GM12878 (cell line): ENCODE measurements around the gene CXCR6. TPM values are rescaled to one million over a fixed set of nuclear protein-coding genes. Genes with fewer than 3 reads are reported as not detected.

Experiments
- ATAC-seq: fragments of 200-7000 bp; cut with Tn5 transposase; 3 replicates; pipeline ENCODE4 v1.9.1; 2020; ENCODE audit warnings: mild to moderate bottlenecking, moderate library complexity
- BruUV-seq: library from RNA; stranded (reverse); fragments of 400-500 nt; replicated peaks from 2 replicates; lab custom pipeline; 2021; lab: Mats Ljungman, UMichigan
- CTCF ChIA-PET: fragments of 300-600 bp; sonication (Branson Sonifier 250); formaldehyde crosslinking; extraction: SDS; loops from one replicate; lab custom pipeline; 2021; ENCODE audit warnings: inconsistent platforms; lab: Yijun Ruan, JAX
- POLR2A ChIA-PET: fragments of 350-600 bp; formaldehyde crosslinking; extraction: SDS; loops from one replicate; lab custom pipeline; 2021; ENCODE audit warnings: inconsistent platforms; lab: Charles Lee
- RAD21 ChIA-PET: fragments of 300-600 bp; sonication (Branson Sonifier 250); formaldehyde crosslinking; loops from one replicate; lab custom pipeline; 2023; ENCODE audit warnings: antibody characterized with exemption; ENCODE audit not compliant: unreplicated experiment; lab: Charles Lee
- SMC1A ChIA-PET: fragments of 300-600 bp; sonication (Branson Sonifier 250); formaldehyde crosslinking; loops from one replicate; lab custom pipeline; 2023; ENCODE audit not compliant: unreplicated experiment, uncharacterized antibody; lab: Charles Lee
- DNase-seq: peaks from one replicate; pipeline ENCODE4 v3.0.0-alpha.2; 2011; ENCODE audit warnings: low read depth, low spot score
- FAIRE-seq: peaks from 3 replicates; lab custom pipeline; 2011; peaks lifted over from hg19 to GRCh38; lab: Jason Lieb, UNC
- H2AFZ ChIP-seq: 2 replicates; pipeline ENCODE4 v1.6.0; 2011; ENCODE audit warnings: low read depth, low read length, control low read depth; ENCODE audit not compliant: control insufficient read depth
- H3K27ac ChIP-seq: 2 replicates; pipeline ENCODE4 v1.5.1; 2011; ENCODE audit warnings: control low read depth; ENCODE audit not compliant: control insufficient read depth, insufficient read depth
- H3K27me3 ChIP-seq, 2 experiments: replicated peaks in 1 of 2; 2 replicates each; pipeline versions ENCODE4 v1.6.0 to v1.6.1; 2011; ENCODE audit warnings: low read length in 1 of 2; ENCODE audit not compliant: control insufficient read depth in 2 of 2, insufficient read depth in 2 of 2
- H3K36me3 ChIP-seq, 2 experiments: 2 replicates each; pipeline ENCODE4 v1.5.1; 2011; ENCODE audit warnings: low read length in 1 of 2; ENCODE audit not compliant: control insufficient read depth in 2 of 2, insufficient read depth in 2 of 2
- H3K4me1 ChIP-seq: 2 replicates; pipeline ENCODE4 v1.6.1; 2011; ENCODE audit warnings: mild to moderate bottlenecking, low read length, moderate library complexity, mixed read lengths; ENCODE audit not compliant: control insufficient read depth, insufficient read depth
- H3K4me2 ChIP-seq: 2 replicates; pipeline ENCODE4 v1.6.0; 2011; ENCODE audit warnings: control low read depth; ENCODE audit not compliant: control insufficient read depth, insufficient read depth
- H3K4me3 ChIP-seq: fragments of 200-600 bp; sonication (generic); 2 replicates; pipeline ENCODE4 v1.5.1; 2016
- H3K79me2 ChIP-seq: 2 replicates; pipeline ENCODE4 v1.6.0; 2011; ENCODE audit warnings: low read length; ENCODE audit not compliant: control insufficient read depth, insufficient read depth
- H3K9ac ChIP-seq: 2 replicates; pipeline ENCODE4 v1.8.0; 2011; ENCODE audit warnings: low read length, control low read depth, mixed read lengths; ENCODE audit not compliant: control insufficient read depth, insufficient read depth
- H3K9me3 ChIP-seq: replicated peaks from 3 replicates; pipeline ENCODE4 v1.5.1; 2011; ENCODE audit warnings: mild to moderate bottlenecking, low read length; ENCODE audit not compliant: control insufficient read depth, insufficient read depth
- H4K20me1 ChIP-seq: 2 replicates; pipeline ENCODE4 v1.6.0; 2011; ENCODE audit not compliant: control insufficient read depth, insufficient read depth
- BHLHE40 ChIP-seq, 2 experiments: fragments of 450-650 bp in 1 of 2; IDR thresholded peaks; 2 replicates each; pipeline ENCODE4 v1.6.1; 2011 to 2017; ENCODE audit warnings: low read depth in 2 of 2, borderline replicate concordance in 1 of 2, improper control_type of control experiment in 1 of 2, low read length in 1 of 2, mild to moderate bottlenecking in 1 of 2
- HCFC1 ChIP-seq: fragments of 150-350 bp; IDR thresholded peaks from 2 replicates; pipeline ENCODE4 v1.6.1; 2014; ENCODE audit warnings: low read length
- HDAC2 ChIP-seq: fragments of 200-600 bp; sonication (generic); IDR thresholded peaks from 2 replicates; pipeline ENCODE4 v1.6.1; 2017
- IRF4 ChIP-seq: IDR thresholded peaks from 2 replicates; pipeline ENCODE4 v1.6.1; 2011; ENCODE audit warnings: low read depth, low read length
- KLF5 ChIP-seq: fragments of 450-650 bp; IDR thresholded peaks from 2 replicates; pipeline ENCODE4 v1.6.1; 2014; ENCODE audit warnings: mild to moderate bottlenecking; ENCODE audit not compliant: partially characterized antibody
- MYC ChIP-seq: IDR thresholded peaks from 2 replicates; pipeline ENCODE4 v1.6.1; 2011; ENCODE audit warnings: mild to moderate bottlenecking, low read length, moderate library complexity, inconsistent platforms; ENCODE audit not compliant: insufficient read depth, insufficient replicate concordance, insufficient read length, severe bottlenecking
- NBN ChIP-seq: fragments of 450-650 bp; IDR thresholded peaks from 2 replicates; pipeline ENCODE4 v1.6.1; 2016
- PAX8 ChIP-seq: fragments of 450-650 bp; IDR thresholded peaks from 2 replicates; pipeline ENCODE4 v1.6.1; 2017; ENCODE audit warnings: mild to moderate bottlenecking, moderate library complexity
- POLR2AphosphoS5 ChIP-seq: IDR thresholded peaks from 2 replicates; pipeline ENCODE4 v1.6.1; 2011; ENCODE audit warnings: mild to moderate bottlenecking, low read length, inconsistent platforms
- RELA ChIP-seq: fragments of 450-650 bp; IDR thresholded peaks from 2 replicates; pipeline ENCODE4 v1.8.0; 2014; ENCODE audit warnings: borderline replicate concordance; ENCODE audit not compliant: partially characterized antibody
- SIX5 ChIP-seq: IDR thresholded peaks from 2 replicates; pipeline ENCODE4 v1.6.1; 2011; ENCODE audit warnings: mild to moderate bottlenecking, low read depth, low read length, moderate library complexity; ENCODE audit not compliant: severe bottlenecking
- YY1 ChIP-seq: IDR thresholded peaks from 2 replicates; pipeline ENCODE4 v1.6.1; 2011; ENCODE audit warnings: low read depth, mild to moderate bottlenecking, low read length
- ZNF217 ChIP-seq: fragments of 450-650 bp; IDR thresholded peaks from 2 replicates; pipeline ENCODE4 v1.6.1; 2017; ENCODE audit warnings: antibody characterized with exemption, mild to moderate bottlenecking
- WGBS: methylation state at CpG from one replicate; pipeline ENCODE4 v1.1.6; 2016; ENCODE audit warnings: low lambda C conversion rate; ENCODE audit not compliant: insufficient replicate concordance, insufficient coverage; ENCODE audit errors: missing lambda C conversion rate; 5-methylcytosine and 5-hydroxymethylcytosine counted together
- in situ Hi-C: fragments of 300-500 bp; cut with MboI; formaldehyde crosslinking; loops from 9 replicates; pipeline ENCODE4 v1.14.3; 2018; ENCODE audit warnings: mixed read lengths
- intact Hi-C: fragments of 100-400 bp; cut with micrococcal nuclease; formaldehyde crosslinking; loops from one replicate; pipeline ENCODE4 v1.14.2; 2022; ENCODE audit not compliant: unreplicated experiment
- polyA plus RNA-seq, 11 experiments: library from polyadenylated mRNA; depleted of rRNA in 4 of 11; unstranded in 6 of 11; stranded (reverse) in 5 of 11; fragments of >200 nt; fragmentation: Nextera tagmentation in 4 of 11; fragmentation: Illumina TruSeq in 1 of 11; extraction: Ambion mirVana in 4 of 11; extraction: Trizol in 1 of 11; gene quantifications; 1 replicate in 1 of 11; 2 replicates in 10 of 11; pipeline versions ENCODE4 v1.2.1 to v1.2.3, GENCODE V29; 2011 to 2016; ENCODE audit warnings: inconsistent platforms in 2 of 11, missing spikeins in 2 of 11, low read depth in 1 of 11
- total RNA-seq, 4 experiments: library from RNA; depleted of rRNA in 3 of 4; stranded (reverse); fragments of >200 nt in 3 of 4; fragmentation: Illumina TruSeq in 1 of 4; extraction: Trizol in 1 of 4; gene quantifications; 2 replicates each; pipeline versions ENCODE4 v1.2.1 to v1.2.3, GENCODE V29; 2013 to 2021
- TF ChIP-seq, protein P1 (sequence below): fragments of 450-650 bp; IDR thresholded peaks from 2 replicates; pipeline ENCODE4 v1.6.1; 2017; ENCODE audit warnings: borderline replicate concordance
- TF ChIP-seq, protein P2 (sequence below): fragments of 450-650 bp; IDR thresholded peaks from 2 replicates; pipeline ENCODE4 v1.6.1; 2017; ENCODE audit warnings: mild to moderate bottlenecking, low read depth, inconsistent platforms; ENCODE audit not compliant: poor library complexity, severe bottlenecking
- TF ChIP-seq, protein P3 (sequence below): fragments of 150-350 bp; IDR thresholded peaks from 2 replicates; pipeline ENCODE4 v1.6.1; 2014; ENCODE audit warnings: mild to moderate bottlenecking, low read depth, low read length
- TF ChIP-seq, protein P4 (sequence below): IDR thresholded peaks from 2 replicates; pipeline ENCODE4 v1.6.1; 2012; ENCODE audit warnings: low read length, inconsistent platforms

CXCR6 gene
- total and polyA plus RNA-seq, 10 of the 15 experiments (the other 5 are each of a cell fraction or from before 2014, with no cell fraction given) = 0.04 to 0.20 (median 0.12) TPM; not detected in 5

DNA sequence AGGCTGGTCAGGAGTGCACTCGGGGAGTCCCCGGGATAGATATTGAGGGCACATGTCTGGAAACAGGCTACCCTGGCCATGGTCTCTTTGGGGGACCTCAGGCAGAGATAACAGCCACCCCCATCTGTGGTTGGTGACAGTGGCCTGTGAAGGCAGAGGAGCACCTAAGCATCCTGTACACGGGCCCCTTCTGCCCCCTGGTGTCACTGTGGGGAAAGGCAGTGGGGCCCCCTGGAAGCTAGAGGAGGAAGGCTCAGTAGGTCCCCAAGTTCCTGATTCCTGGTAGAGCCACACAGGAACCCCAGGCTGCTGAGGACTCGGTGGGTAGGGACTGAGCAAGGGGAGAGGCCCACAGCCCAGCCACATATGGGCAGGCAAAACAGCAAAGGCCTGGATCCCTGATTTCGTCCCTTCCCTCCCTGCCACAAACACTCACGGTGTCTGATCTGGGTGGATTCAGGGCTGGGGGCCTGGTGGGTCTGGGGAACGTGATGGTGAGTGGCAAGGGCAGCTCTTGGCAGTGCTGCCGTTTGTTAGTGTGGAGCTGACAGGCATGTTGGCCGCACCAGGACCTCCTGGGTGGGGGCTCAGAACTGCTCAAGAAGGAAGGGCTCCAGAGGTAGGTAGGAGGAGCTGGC is 14.1 kb upstream of the CXCR6 start:
- Histone ChIP-seq H3K27me3 (no peaks in the 10 kb centered on the region), H2AFZ (no peak overlapping the region), H3K36me3 (peaks cover 9 to 11% of the 10 kb centered on the region in 2 experiments), H3K9ac (no peak overlapping the region), H3K4me2 (no peak overlapping the region), H3K4me1 (no peaks in the 10 kb centered on the region; the same call in 1 of the 2 replicates), H4K20me1 (peaks cover 3% of the 10 kb centered on the region; the same call in 1 of the 2 replicates), H3K9me3 (no peaks in the 10 kb centered on the region), H3K79me2 (no peaks in the 10 kb centered on the region), H3K4me3 (no peak overlapping the region), H3K27ac (no peak overlapping the region)
- intact Hi-C loops (loop anchor here (1.0 kb wide), 3 partner anchors 13 to 418 kb away; no protein-coding TSS in a partner anchor), in situ Hi-C loops (loop anchor here (5.0 kb wide), 2 partner anchors 167 to 892 kb away; no protein-coding TSS in a partner anchor)
- ChIA-PET RAD21 (interaction anchor here (0.6 to 5.1 kb wide), 42 partner anchors 9 to 888 kb away, joined by 3 to 89 read pairs (median 5); partner anchors contain the start of genes LZTFL1 and SACM1L), SMC1A (interaction anchor here (0.7 to 21.6 kb wide), 26 partner anchors 9 to 416 kb away, joined by 3 to 523 read pairs (median 4); partner anchors contain the start of genes CXCR6 and LZTFL1), CTCF (interaction anchor here (0.6 to 11.2 kb wide), 49 partner anchors 9 to 891 kb away, joined by 3 to 189 read pairs (median 4); partner anchors contain the start of genes CCR1 and LZTFL1), POLR2A (interaction anchor here (1.0 to 2.6 kb wide), 3 partner anchors 9 to 168 kb away, joined by 3 to 12 read pairs (median 4); no protein-coding TSS in a partner anchor)
- no TSS peak for BruUV-seq
- ATAC-seq = peak; percentile 100
- no peak for FAIRE-seq
- WGBS = 56% methylated on average over 9 of the region's 9 CpGs
- DNase-seq = no peak
- peak; percentile 41 for TF ChIP-seq RELA
- no peak for TF ChIP-seq MYC
- TF ChIP-seq PAX8 = no peak
- TF ChIP-seq, protein P1, sequence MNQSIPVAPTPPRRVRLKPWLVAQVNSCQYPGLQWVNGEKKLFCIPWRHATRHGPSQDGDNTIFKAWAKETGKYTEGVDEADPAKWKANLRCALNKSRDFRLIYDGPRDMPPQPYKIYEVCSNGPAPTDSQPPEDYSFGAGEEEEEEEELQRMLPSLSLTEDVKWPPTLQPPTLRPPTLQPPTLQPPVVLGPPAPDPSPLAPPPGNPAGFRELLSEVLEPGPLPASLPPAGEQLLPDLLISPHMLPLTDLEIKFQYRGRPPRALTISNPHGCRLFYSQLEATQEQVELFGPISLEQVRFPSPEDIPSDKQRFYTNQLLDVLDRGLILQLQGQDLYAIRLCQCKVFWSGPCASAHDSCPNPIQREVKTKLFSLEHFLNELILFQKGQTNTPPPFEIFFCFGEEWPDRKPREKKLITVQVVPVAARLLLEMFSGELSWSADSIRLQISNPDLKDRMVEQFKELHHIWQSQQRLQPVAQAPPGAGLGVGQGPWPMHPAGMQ = no peak
- TF ChIP-seq, protein P2, sequence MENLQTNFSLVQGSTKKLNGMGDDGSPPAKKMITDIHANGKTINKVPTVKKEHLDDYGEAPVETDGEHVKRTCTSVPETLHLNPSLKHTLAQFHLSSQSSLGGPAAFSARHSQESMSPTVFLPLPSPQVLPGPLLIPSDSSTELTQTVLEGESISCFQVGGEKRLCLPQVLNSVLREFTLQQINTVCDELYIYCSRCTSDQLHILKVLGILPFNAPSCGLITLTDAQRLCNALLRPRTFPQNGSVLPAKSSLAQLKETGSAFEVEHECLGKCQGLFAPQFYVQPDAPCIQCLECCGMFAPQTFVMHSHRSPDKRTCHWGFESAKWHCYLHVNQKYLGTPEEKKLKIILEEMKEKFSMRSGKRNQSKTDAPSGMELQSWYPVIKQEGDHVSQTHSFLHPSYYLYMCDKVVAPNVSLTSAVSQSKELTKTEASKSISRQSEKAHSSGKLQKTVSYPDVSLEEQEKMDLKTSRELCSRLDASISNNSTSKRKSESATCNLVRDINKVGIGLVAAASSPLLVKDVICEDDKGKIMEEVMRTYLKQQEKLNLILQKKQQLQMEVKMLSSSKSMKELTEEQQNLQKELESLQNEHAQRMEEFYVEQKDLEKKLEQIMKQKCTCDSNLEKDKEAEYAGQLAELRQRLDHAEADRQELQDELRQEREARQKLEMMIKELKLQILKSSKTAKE = no peak
- TF ChIP-seq BHLHE40 (IDR thresholded peaks at IDR 0.05; ENCODE audit: borderline replicate concordance in 1 of 2, low read depth in 2 of 2, low read length in 1 of 2) = 0 out of 4 replicates have a peak, but pooled peaks of 1 of the 2 experiments have one; percentile 25
- peak; percentile 64; the same call in 1 of the 2 replicates for TF ChIP-seq NBN
- TF ChIP-seq, protein P3, sequence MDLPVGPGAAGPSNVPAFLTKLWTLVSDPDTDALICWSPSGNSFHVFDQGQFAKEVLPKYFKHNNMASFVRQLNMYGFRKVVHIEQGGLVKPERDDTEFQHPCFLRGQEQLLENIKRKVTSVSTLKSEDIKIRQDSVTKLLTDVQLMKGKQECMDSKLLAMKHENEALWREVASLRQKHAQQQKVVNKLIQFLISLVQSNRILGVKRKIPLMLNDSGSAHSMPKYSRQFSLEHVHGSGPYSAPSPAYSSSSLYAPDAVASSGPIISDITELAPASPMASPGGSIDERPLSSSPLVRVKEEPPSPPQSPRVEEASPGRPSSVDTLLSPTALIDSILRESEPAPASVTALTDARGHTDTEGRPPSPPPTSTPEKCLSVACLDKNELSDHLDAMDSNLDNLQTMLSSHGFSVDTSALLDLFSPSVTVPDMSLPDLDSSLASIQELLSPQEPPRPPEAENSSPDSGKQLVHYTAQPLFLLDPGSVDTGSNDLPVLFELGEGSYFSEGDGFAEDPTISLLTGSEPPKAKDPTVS = no peak
- TF ChIP-seq, protein P4, sequence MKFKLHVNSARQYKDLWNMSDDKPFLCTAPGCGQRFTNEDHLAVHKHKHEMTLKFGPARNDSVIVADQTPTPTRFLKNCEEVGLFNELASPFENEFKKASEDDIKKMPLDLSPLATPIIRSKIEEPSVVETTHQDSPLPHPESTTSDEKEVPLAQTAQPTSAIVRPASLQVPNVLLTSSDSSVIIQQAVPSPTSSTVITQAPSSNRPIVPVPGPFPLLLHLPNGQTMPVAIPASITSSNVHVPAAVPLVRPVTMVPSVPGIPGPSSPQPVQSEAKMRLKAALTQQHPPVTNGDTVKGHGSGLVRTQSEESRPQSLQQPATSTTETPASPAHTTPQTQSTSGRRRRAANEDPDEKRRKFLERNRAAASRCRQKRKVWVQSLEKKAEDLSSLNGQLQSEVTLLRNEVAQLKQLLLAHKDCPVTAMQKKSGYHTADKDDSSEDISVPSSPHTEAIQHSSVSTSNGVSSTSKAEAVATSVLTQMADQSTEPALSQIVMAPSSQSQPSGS = no peak
- TF ChIP-seq POLR2AphosphoS5 = no peak
- no peak for TF ChIP-seq SIX5
- TF ChIP-seq KLF5 = no peak
- no peak for TF ChIP-seq HCFC1
- no peak for TF ChIP-seq HDAC2
- no peak for TF ChIP-seq ZNF217
- TF ChIP-seq YY1 = peak; percentile 72
- TF ChIP-seq IRF4 = 0 out of 2 replicates have a peak, but pooled peaks have one; percentile 23
